ENCODE results near the gene PAF1. TPM values are rescaled to one million over a fixed set of nuclear protein-coding genes. Genes with fewer than 3 reads are reported as not detected.
A peak's percentile ranks its signal among the peaks of the same experiment; 100 is the strongest.
"Not testable (repeated sequence)": the region's sequence is repeated elsewhere in the genome, so short reads cannot be mapped to it uniquely, and the experiment has no call there.

The PAF1 gene
- total RNA-seq, 1 donor from 2014 or later = 42.3 TPM

DNA sequence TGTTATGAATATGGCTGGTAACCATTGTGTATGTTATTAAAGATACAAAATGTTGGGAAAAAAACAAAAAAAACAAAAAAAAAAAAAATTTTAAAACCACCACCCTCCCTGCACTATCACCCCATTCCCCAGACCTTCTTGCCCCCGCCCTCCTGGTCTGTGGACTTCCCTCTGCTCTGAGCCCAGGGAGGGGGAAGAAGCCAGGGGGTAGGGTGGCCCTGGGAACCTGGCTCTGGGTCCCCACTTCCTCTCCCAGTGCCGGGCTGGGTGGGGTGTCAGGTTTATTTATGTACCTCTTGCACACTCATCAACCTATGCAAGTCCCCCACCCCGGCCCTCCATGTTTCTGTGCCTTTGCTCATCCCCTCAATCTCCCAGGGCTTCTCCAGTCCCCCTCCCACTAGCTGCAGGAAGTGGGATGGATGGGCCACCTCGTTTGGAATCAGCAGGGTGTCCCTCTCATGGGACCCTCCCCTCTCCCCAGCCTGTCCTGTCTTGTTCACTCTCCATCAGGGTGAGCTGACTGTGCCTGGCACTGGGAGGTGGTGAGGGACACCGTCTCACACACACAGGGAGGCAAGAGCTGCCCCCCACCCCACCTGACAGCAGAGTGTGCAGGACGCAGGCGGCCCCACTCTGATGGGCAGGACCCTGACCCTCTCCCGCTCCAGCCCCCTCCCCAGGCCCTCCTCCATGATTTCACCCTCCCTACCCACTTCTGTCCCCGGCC is 5.9 kb downstream of the PAF1 start:
- DNase-seq (ENCODE audit: low read depth, low spot score) = no peak

DNA sequence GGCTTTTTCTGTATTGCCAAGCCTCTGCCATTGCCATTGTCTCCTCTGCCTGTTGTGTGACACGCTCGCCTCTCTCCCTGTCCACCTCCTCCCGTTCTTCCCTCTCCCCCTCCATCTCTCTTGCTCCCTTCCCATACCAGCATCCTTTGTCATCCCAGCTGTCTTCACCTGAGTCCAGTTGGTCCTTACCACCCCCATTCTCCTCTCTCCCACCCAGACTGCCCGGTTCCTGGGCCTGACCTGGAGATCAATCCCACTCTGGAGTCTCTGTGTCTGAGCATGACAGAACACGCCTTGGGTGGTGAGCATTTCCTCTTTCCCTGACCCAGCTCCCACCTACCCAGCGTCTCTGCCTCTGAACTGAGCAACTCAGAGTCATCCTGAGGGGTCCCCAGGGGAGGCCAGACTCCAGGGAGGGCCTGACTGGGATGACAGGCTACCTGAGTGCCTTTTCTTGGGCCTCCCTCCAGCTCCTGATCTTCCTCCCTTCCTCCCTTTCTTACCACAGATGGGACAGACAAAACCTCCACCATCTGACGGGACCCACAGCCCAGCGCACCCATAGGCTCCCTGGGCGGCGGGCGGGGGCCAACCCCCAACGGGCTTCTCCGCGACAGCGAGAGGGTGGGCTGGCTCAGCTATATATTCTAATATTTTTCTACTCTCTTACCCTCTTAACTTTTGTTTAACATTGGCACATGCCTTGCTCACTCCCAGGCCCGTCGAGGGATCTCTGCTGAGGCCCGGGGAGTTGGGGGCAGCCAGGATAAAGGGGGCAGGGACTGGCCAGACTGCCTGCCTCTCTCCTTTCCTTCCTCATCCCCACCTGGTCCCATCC is 7.7 kb downstream of the PAF1 start:
- no peak for DNase-seq (ENCODE audit: low read depth, low spot score)

DNA sequence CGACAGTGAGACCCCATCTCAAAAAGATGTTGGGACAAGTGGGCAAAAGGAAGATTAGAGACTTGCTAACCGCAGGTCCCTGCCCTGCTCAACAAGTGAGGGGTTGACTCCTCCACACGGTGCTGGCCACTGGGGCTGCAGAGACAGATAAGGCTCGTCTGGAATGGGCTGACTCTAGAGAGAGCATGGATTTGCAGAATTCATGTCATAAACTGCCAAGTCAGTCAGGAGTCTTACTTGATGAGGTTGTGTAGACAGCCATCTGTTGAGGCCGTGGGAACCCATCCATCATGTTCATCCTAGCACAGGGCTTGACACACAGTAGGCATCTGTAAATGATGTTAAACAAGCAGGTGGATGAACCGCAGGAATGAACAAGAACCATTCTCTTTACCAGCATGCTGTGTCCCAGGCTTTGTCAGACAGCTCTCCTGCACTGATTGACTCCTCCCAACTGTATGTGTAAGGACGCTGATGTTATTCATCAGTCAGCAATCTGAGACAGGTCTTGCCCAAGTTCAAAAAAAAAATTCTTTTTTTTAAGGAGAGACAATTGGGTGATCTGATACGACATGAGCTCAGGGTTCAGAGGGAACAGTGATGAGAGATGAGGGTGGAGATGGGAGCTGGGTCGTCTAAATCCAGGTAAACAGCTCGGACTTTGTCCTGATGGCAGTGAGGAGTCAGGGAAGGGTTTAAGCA is 8.8 kb downstream of the PAF1 start:
- no peak for DNase-seq (ENCODE audit: low read depth, low spot score)

DNA sequence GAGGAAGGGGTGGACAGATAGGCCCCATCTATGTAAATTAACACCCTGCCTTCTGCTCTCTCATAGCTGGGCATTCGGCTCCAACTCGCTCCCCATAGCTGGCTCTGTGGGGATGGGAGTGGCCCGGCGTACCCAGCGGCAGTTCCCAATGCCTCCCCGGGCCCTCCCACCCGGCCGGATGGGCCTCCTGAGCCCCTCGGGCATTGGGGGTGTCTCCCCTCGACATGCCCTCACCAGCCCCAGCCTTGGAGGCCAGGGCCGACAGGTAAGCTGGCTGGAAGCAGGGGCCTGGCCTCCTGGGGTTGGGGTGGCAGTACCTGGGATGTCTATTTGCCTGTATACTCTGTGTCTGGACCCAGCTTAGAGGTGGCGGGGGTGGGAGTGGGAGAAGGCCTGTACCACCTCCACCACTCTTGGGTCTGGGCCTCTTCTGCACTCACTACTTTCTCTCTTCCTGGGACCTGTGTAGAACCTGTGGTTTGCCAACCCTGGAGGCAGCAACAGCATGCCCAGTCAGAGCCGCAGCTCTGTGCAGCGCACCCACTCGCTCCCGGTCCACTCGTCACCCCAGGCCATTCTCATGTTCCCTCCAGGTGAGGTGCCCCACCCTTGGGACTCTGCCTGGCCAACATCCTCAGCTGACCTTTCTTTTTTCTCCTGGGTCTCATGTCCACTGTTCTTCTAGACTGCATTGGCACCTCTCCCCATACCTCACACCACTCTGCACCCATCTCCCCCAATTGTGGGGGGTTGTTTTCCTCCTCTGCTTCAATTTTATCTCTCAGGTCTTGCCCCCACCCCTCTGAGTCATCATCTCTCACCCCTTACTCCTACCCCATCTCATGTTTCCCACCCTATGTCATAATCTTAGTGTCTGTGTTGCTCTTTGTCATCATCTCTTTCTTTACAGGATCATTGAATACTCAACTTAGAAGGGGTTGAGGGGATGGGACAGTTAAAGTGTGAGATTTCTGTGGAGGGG is 10.1 kb downstream of the PAF1 start:
- DNase-seq (ENCODE audit: low read depth, low spot score) = no peak

DNA sequence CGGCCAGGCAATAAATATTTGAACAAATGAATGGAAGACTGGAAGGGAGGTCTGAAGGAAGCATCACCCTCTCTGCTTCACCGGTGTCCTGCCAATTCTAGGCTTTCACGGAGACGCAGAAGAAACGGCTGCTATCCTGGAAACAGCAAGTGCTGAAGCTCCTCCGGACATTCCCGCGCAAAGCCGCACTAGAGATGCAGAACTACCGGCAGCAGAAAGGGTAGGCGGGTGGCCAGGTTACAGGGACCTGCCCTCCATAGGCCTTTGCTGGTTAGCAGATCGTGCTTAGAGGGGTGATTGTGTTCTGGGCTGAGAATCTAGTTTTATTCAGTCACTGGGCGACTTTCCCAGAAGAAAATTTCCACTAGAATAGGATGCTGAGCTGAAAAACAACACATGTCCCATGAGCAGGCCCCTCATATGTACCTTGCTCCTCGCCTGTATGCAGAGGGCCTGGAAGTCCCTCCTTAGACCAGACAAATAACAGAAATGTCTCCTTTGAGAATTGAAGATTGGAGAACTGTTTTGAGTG is 11.0 kb downstream of the PAF1 start:
- no peak for DNase-seq (ENCODE audit: low read depth, low spot score)

DNA sequence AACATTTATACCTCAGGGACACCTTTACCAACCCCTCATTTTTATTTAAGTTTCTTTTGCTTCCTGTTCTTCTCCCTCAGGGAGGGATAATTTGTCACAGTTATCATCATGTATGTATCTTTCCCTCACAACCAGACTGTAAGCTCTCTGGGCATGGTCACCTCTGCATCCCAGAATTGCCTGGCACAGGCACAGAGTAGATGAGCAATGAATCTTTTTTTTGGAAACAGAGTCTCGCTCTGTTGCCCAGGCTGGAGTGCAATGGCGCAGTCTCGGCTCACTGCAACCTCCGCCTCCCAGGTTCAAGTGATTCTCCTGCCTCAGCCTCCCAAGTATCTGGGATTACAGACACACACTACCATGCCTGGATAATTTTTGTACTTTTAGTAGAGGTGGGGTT is 11.5 kb downstream of the PAF1 start:
- DNase-seq (ENCODE audit: low read depth, low spot score) = not testable (repeated sequence)

DNA sequence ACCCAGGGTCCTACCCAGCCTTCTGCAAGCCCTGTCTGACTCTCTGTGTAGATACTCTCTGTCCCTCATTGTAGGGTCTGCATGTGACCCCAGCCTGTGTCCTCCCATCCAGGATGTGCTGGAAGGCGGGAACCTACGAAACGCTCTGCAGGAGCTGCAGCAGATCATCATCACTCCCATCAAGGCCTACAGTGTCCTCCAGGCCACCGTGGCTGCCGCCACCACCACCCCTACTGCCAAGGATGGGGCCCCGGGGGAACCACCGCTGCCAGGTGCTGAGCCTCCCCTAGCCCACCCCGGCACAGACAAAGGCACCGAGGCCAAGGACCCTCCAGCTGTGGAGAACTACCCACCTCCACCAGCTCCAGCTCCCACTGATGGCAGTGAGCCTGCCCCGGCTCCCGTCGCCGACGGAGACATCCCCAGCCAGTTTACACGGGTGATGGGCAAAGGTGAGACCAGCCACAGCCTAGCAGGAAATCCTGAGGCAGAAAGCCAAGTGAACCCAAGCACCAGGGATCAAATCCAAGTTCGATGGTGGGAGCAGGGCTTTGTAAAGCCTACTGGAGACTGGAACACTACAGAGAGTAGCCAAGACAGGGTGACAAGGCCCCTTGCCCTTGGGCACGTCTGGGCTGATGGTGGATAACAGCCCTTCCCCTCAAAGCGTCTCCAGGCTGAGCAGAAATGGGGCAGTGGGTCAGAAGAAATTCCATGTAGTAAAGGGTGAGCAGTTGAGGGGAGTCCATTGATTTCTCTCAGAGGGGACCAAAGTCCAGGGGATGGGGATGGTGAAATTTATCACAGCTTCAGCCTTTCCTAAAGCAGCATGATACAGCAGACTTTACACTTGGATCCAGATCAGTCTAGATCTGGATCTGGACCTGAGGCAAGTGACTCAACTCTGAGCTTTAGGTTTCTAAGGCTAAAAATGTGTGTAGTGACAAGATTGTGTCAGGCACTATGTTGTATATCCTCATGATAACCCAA is 13.2 kb downstream of the PAF1 start:
- DNase-seq (ENCODE audit: low read depth, low spot score) = no peak

DNA sequence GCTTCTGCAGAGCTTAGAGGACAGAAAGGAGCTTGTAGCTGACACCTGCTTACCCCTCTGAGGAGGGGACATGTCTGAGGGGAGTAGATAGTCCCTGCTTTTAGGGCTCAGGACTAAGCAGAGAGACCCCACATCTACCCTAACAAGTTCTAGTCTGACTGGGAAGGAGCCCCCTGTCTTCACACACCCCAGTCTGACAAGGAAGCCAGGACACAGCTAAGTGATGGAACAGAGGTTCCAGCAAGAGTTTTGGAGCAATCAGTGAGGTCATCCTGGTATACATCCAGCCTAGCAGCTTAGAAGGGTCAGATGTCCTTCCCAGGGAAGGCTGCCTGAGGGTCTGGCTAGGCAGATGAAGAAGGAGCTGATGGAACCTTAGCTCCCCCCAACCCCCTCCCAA is 15.0 kb downstream of the PAF1 start:
- DNase-seq (ENCODE audit: low read depth, low spot score) = no peak

DNA sequence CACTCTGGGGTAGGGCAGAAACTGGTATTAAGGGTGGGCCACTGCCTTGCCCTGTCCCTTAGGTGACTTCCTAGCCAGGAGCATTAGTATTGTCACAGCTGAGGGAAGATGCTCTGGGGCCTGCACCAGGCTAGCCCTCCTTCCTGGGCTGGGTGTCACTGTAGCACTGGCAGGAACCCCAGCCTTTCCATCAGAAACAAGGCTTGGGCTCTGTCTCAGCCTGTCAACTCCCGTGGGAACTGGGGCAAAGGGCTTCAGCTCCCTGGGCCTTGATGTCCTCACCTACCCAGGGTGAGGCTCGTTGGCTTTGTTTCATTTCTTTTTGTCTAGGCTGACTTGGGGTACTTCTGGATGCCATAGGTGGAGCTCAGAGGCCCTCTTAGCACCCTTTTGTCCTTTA is 18.0 kb downstream of the PAF1 start:
- DNase-seq (ENCODE audit: low read depth, low spot score) = no peak

DNA sequence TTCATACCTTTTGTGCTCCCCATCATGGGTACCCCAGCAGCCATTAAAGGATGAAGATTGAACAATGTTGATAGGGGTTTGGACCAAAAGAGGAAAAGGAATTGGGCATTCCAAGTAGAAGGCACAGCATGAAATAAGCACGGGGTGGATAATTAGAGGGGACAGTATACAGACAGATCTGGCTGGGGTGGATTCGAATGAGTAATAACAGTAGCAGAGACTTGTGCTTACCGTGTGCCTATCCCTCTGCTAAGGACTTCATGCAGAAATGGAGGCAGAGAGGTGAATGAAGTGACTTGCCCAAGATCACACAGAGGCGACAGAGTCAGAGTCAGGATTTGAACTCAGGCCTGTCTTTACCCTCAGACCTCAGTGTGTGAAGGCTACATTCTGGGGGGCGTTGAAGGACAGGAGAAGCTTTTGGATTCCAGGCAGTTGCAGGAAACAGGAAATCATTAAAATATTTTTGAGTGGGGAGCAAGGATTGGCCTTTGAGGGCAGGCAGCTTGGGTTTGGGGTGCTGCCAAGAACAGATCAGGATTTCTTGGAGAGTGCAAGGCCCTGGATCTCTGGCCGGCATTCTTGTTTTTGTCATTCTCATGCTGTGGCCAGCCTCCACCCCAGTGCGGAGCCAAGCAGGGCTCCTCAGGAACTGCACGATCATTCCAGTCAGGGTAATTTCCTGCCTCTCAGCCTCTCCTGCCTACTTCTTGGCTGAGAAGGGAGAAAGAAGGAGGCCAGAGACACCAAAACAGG is 18.7 kb downstream of the PAF1 start:
- peak; percentile 59 for DNase-seq (ENCODE audit: low read depth, low spot score)

DNA sequence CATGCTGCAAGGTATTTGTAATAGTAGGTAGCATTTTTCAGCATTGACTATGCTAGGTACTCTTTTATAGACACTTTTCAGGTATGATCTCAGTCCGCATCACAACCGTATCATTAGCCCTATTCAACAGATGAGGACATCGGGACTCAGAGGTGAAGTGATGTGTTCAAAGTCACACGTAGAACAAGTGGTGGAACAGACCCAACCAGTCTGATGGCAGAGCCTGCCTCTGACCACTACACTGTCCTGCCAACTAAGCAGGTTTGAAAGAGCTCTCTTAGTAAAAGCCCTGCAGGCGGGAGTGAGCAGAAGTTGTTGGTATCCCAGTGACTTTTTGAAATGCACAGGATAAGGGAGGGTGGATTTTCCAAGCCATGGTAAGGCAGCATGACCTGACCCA is 20.2 kb downstream of the PAF1 start:
- DNase-seq (ENCODE audit: low read depth, low spot score) = no peak

DNA sequence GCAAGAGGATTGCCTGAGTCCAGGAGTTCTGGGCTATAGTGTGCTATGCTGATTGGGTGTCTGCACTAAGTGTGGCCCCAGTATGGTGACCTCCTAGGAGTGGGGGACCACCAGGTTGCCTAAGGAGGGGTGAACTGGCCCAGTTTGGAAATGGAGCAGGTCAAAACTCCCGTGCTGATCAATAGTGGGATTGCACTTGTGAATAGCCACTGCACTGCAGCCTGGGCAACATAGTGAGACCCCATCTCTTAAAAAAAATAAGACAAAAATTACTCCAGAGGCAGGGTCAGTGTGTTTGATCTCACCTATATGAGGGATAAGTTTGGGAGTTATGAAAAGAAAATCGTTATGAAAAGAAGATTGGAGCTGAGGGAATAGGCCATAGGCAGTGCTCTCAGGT is 21.7 kb downstream of the PAF1 start:
- no peak for DNase-seq (ENCODE audit: low read depth, low spot score)

DNA sequence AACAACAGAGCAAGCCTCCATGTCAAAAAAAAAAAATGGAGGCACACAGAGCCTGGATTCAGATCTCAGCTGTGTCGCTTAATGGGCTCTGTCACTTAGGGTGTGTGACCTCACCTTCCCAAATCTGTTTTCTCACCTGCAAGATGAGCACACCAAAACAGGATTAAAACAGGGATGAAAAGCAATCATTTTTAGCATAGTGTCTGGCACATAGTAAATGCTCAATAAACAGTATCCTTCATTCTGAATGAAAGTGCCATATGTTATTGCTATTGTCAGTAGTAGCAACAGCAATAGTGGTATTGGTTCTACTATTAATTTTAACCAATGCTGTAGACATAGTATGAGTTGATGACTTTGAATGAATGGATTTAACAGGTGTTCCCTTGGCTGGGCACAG is 25.4 kb downstream of the PAF1 start:
- DNase-seq (ENCODE audit: low read depth, low spot score) = no peak

DNA sequence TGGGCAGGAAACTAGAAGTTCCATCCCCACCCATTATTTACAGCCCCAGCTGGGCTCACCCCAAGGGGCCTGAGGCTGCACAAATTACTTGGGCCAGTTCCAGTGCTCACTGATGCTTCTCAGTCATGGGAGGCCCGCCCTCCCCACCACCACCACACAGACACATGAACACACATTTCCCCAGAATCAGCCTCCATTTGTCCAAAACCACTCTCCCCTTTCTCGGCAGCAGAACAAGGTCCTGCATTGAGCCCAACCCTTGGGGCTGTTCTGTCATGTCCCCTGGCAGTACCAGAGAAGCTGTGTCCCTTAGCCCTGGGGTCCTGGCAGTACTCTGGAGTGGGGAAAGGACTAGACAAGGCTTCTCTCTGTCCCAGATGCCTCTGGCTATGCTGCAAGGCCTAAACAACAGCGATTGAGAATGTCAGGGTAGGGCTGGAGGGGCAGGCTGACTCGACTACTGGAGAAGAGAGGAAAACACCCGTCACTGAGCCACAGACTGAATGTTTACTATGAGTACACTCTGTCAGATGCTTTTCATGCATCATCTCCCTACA is 26.9 kb downstream of the PAF1 start:
- DNase-seq (ENCODE audit: low read depth, low spot score) = no peak

DNA sequence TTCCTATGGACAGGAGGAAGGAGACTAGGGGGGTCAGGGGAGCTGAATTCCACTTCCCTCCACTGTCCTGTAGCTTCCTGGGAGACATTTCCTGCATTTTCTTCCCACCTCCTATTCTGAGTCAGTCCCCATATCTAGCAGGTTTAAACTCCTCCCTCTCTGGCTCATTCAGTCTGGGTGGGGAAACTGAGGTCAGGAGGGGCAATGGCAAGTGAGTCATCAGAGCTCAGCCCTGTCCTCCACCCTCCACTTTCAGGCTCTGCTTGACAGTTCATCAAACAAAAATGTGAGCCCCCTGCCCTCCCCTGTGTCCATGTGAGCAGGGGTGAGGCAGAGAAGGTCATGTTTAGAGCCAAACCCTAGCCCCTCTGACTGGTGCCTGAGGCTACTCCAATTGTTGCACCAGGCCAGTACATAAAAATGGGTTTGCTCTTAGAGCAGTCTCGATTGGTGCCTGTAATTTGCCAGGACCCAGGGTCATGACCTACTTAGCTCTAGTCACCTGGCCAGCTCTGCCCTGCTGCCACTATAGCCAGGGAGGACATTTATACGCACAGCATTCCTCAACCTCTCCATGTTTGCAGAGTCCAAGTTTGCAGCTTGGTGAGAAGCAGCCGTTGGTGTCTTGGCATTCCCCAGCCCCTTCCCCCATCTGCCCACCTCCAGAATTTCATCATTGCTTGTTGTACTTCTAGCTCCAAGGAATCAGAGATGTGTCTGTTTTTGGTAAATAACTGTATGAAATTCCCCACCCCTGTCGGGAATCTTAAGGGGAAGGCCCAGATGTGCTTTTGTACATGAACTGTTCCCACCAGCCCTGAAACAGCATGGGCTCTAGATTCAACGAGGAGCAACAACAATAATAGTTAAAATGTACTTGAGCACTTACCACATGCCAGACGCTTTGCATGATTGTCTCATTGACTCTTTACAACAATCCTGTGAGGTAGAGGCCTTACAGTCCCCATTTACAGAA is 27.9 kb downstream of the PAF1 start:
- no peak for DNase-seq (ENCODE audit: low read depth, low spot score)

DNA sequence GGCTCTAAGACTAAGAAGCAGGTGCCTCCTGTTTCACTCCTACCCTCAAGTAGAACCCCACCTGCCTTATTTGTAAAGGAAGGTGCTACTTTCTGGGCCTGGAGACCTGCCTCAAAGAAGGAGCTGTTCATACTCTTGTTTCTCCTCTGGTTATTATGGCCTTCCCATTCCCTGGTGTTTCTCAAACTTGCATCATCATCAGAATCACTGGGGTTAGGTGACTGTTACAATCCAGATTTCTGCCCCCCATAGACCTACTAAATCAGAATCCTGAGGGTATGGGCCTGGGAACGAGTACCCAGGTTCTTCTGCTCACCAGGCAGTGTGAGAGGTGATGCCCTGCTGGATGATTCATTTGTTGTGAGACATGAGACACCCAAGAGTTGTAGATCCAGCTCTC is 30.3 kb downstream of the PAF1 start:
- DNase-seq (ENCODE audit: low read depth, low spot score) = no peak

DNA sequence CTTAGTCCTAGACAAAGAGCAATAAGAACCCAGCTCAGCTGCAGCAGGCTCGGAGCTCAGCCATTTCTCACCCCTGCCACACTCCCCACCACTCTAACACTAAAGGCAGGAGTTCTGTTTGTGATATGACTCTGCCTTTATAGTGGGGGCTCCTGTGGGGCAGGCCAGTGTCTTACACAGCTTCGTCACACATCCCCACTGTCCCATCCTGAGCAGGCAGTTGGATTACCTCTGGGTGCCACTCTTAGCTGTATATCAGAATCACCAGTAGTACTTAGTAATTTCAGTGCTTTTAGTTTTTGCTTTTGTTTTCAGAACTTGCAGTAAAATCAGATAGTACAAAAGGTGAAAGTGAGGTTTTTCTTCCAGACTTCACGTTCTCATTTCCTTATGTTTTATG is 31.9 kb downstream of the PAF1 start:
- no peak for DNase-seq (ENCODE audit: low read depth, low spot score)

All from pulmonary artery endothelial cell (primary cell).